NT2/D1 (cell line): ENCODE data around the gene ATP5F1E.

Experiments used
- SUZ12 ChIP-seq: IDR thresholded peaks from 2 replicates; pipeline ENCODE4 v1.6.1; 2011; ENCODE audit not compliant: insufficient read length, insufficient read depth; ENCODE audit errors: extremely low read depth
- ZNF274 ChIP-seq: IDR thresholded peaks from 2 replicates; pipeline ENCODE4 v1.6.1; 2011; ENCODE audit warnings: mild to moderate bottlenecking, low read depth, low read length

DNA sequence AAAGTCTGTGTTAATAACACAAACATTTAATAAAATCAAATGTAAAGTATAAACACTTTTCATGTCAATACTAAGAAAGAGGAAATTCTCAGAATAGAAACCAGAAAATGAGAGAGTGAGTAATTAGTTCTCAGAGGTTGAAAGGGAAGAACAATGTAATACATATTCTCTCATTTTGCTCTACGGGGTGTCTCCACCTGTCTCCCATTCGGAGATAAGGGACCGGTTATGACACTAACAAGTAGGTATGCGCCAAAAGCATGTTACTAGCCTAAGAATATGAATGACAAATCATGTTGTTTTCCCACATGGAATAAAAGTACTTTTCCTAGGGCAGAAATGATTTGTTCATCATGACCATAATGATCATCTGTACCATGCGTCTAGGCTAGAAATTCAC, 46.1 kb upstream of the ATP5F1E start:
- no peak for TF ChIP-seq ZNF274
- no peak for TF ChIP-seq SUZ12
